ENCODE results near the gene FAM241A.

Gene FAM241A

DNA sequence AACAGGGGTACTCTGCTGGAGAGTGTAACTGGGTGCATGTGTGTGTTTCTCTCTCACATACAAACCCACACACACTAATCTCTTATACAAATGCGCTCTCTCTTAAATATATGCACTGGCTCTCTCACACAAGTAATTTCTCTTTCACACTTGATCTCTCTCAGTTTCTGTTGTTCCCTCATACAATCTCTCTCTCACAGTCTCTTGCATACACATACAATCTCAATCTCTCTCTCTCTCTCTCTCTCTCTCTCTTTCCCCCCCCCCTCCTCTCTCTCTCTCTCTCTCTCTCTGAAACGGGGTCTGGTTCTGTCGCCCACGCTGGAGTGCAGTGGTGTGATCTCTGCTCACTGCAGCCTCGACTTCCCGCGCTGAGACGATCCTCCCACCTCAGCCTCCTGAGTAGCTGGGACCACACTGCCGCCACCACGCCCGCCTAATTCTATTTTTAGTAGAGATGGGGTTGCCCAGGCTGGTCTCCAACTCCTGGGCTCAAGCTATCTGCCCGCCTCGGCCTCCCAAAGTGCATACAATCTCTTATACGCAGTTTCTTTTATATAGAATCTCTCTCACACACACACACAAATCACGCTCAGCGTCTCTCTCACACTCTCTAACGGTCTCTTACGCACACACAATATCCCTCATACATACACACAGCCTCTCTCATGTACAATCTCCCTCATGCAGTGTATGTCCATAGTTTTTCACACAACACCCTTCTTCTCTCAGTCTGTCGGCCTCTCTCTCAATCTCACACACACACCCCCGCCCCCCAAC, 518 bp upstream of the FAM241A start:
- Histone ChIP-seq H3K4me3 (ENCODE audit: low read depth in 1 of 2, low read length in 1 of 2) (peak overlapping the region; percentile 71 to 83), H3K36me3 (no peaks in the 10 kb centered on the region), H3K9me3 (no peaks in the 10 kb centered on the region), H3K27me3 (no peaks in the 10 kb centered on the region), H3K27ac (peak overlapping the region; percentile 82), H3K4me1 (ENCODE audit: control insufficient read depth in 1 of 2, insufficient read depth in 1 of 2, low read depth in 1 of 2, low read length in 1 of 2) (peaks cover 8 to 16% of the 10 kb centered on the region in 2 experiments)
- TF ChIP-seq, protein P1, sequence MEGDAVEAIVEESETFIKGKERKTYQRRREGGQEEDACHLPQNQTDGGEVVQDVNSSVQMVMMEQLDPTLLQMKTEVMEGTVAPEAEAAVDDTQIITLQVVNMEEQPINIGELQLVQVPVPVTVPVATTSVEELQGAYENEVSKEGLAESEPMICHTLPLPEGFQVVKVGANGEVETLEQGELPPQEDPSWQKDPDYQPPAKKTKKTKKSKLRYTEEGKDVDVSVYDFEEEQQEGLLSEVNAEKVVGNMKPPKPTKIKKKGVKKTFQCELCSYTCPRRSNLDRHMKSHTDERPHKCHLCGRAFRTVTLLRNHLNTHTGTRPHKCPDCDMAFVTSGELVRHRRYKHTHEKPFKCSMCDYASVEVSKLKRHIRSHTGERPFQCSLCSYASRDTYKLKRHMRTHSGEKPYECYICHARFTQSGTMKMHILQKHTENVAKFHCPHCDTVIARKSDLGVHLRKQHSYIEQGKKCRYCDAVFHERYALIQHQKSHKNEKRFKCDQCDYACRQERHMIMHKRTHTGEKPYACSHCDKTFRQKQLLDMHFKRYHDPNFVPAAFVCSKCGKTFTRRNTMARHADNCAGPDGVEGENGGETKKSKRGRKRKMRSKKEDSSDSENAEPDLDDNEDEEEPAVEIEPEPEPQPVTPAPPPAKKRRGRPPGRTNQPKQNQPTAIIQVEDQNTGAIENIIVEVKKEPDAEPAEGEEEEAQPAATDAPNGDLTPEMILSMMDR (IDR thresholded peaks at IDR 0.05) = no peak

DNA sequence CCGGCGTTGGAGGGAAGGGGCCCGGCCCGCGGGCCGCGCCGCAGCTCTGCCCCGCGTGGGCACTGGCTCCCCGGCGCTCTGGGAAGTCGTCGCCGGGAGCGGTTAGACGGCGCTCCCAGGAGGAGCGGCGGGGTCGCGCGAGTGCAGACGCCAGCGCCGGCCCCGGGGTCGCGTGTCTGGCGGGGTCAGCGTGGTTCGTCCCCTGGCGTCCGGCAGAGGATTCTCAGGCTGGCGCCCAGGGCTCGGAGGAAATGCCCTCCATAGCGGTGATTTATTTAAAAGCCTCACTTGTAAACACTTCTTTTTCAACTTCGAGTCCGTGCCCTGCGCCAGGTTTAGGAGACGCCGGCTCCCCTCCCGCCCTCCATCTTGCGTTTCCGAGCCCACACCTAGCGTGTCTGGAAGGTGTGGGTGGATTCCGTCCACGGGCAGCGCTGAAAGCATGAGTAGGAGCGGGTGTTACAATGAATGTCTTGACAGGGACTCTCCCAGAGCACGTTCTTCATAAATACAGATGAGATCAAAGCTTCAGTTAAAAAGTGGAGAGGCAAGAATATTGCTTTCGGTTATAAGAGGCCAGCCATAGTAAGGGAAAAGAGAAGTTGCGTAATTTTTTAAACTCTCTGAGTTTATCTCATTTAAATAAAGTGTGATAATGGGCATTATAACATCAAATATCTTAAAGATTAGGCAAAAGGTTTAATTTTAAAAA, 692 bp downstream of the FAM241A start:
- TF ChIP-seq, protein P1 (IDR thresholded peaks at IDR 0.05) = no peak
- Histone ChIP-seq H3K4me1 (ENCODE audit: control insufficient read depth in 1 of 2, insufficient read depth in 1 of 2, low read depth in 1 of 2, low read length in 1 of 2) (peaks cover 8 to 15% of the 10 kb centered on the region in 2 experiments), H3K27ac (peak overlapping the region; percentile 82), H3K36me3 (no peaks in the 10 kb centered on the region), H3K27me3 (no peaks in the 10 kb centered on the region), H3K4me3 (ENCODE audit: low read depth in 1 of 2, low read length in 1 of 2) (peak overlapping the region; percentile 71 to 83), H3K9me3 (no peaks in the 10 kb centered on the region)

DNA sequence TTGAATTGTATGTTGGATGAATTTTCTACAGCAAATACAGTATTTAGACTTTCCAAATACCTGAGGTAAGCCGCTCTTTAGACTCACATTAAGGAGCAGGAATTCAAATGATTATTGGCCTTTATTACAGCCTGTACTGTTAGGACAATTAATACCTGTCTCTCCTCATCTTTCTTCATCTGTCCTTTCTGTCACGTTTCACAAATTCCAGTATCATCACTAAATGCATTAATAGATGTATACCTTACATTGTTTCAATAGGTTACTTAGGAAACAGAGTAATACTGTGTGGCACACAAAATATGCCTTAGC, 1.2 kb downstream of the FAM241A start:
- peaks cover 4 to 11% of the 10 kb centered on the region in 2 experiments for H3K4me1 ChIP-seq (ENCODE audit: control insufficient read depth in 1 of 2, insufficient read depth in 1 of 2, low read depth in 1 of 2, low read length in 1 of 2)
- no peaks in the 10 kb centered on the region for H3K36me3 ChIP-seq
- peak overlapping the region; percentile 82 for H3K27ac ChIP-seq
- TF ChIP-seq, protein P1 (IDR thresholded peaks at IDR 0.05) = no peak
- H3K4me3 ChIP-seq (ENCODE audit: low read depth in 1 of 2, low read length in 1 of 2) = peak overlapping the region; percentile 71 to 83
- no peaks in the 10 kb centered on the region for H3K27me3 ChIP-seq
- no peaks in the 10 kb centered on the region for H3K9me3 ChIP-seq

DNA sequence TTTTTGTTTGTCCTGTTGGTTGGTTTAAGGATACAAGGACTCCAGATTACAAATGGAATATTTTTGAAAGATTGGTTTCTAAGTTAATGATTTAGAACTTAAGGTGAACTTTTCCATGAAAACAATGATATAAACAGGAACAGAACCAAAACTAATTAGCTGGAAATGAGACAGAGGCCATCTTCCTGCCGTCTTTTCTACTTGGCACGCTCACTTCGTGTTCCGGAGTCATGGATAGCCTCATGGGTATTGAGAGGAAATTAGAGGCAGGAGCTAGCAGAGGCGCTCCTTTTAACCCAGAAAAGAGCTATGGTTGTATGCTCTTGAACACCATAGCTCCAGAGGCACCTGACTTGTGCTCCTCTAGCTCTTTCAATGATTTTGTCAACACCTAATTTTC, 2.4 kb downstream of the FAM241A start:
- H3K9me3 ChIP-seq = no peaks in the 10 kb centered on the region

DNA sequence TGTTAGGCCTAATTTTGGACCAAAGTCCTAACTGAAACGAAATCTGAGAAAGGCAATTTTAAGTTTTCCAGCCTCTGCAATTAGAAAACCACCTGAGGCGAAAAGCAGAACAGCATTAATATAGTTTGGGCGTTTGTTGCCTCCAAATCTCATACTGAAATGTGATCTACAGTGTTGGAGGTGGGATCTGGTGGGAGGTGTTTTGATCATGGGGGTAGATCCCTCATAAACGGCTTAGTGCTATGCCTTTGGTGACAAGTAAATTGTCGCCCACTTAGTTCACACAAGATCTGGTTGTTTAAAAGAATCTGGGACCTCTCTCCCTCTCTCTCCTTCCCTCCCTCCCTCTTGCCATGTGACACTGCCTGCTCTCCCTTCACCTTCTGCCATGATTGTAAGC, 5.7 kb downstream of the FAM241A start:
- Histone ChIP-seq H3K36me3 (no peaks in the 10 kb centered on the region), H3K27ac (no peak overlapping the region), H3K4me1 (ENCODE audit: control insufficient read depth in 1 of 2, insufficient read depth in 1 of 2, low read depth in 1 of 2, low read length in 1 of 2) (peaks cover 4 to 7% of the 10 kb centered on the region in 2 experiments), H3K27me3 (no peaks in the 10 kb centered on the region), H3K4me3 (ENCODE audit: low read depth in 1 of 2, low read length in 1 of 2) (no peak overlapping the region), H3K9me3 (no peaks in the 10 kb centered on the region)
- TF ChIP-seq, protein P1 (IDR thresholded peaks at IDR 0.05) = no peak

More for the DNA sequence above, 2.4 kb downstream of the FAM241A start:
- Histone ChIP-seq H3K36me3 (no peaks in the 10 kb centered on the region), H3K27ac (no peak overlapping the region), H3K27me3 (no peaks in the 10 kb centered on the region), H3K4me1 (ENCODE audit: control insufficient read depth in 1 of 2, insufficient read depth in 1 of 2, low read depth in 1 of 2, low read length in 1 of 2) (peaks cover 4 to 11% of the 10 kb centered on the region in 2 experiments), H3K4me3 (ENCODE audit: low read depth in 1 of 2, low read length in 1 of 2) (no peak overlapping the region)
- TF ChIP-seq, protein P1 (IDR thresholded peaks at IDR 0.05) = no peak
